ENCODE data around the gene WDR76.

Gene WDR76

DNA sequence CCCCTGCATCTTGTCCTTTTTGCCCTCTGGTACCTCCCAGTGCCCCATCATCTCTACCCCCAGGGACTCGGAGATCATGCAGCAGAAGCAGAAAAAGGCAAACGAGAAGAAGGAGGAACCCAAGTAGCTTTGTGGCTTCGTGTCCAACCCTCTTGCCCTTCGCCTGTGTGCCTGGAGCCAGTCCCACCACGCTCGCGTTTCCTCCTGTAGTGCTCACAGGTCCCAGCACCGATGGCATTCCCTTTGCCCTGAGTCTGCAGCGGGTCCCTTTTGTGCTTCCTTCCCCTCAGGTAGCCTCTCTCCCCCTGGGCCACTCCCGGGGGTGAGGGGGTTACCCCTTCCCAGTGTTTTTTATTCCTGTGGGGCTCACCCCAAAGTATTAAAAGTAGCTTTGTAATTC is 33.2 kb upstream of the WDR76 start:
- H3K4me3 ChIP-seq (ENCODE audit: low read length) = peak overlapping the region; percentile 100
- DNase-seq (ENCODE audit: low read depth) = no peak
- TF ChIP-seq, protein P1, sequence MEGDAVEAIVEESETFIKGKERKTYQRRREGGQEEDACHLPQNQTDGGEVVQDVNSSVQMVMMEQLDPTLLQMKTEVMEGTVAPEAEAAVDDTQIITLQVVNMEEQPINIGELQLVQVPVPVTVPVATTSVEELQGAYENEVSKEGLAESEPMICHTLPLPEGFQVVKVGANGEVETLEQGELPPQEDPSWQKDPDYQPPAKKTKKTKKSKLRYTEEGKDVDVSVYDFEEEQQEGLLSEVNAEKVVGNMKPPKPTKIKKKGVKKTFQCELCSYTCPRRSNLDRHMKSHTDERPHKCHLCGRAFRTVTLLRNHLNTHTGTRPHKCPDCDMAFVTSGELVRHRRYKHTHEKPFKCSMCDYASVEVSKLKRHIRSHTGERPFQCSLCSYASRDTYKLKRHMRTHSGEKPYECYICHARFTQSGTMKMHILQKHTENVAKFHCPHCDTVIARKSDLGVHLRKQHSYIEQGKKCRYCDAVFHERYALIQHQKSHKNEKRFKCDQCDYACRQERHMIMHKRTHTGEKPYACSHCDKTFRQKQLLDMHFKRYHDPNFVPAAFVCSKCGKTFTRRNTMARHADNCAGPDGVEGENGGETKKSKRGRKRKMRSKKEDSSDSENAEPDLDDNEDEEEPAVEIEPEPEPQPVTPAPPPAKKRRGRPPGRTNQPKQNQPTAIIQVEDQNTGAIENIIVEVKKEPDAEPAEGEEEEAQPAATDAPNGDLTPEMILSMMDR (conservative IDR thresholded peaks at IDR 0.05; ENCODE audit: low read length) = no peak

DNA sequence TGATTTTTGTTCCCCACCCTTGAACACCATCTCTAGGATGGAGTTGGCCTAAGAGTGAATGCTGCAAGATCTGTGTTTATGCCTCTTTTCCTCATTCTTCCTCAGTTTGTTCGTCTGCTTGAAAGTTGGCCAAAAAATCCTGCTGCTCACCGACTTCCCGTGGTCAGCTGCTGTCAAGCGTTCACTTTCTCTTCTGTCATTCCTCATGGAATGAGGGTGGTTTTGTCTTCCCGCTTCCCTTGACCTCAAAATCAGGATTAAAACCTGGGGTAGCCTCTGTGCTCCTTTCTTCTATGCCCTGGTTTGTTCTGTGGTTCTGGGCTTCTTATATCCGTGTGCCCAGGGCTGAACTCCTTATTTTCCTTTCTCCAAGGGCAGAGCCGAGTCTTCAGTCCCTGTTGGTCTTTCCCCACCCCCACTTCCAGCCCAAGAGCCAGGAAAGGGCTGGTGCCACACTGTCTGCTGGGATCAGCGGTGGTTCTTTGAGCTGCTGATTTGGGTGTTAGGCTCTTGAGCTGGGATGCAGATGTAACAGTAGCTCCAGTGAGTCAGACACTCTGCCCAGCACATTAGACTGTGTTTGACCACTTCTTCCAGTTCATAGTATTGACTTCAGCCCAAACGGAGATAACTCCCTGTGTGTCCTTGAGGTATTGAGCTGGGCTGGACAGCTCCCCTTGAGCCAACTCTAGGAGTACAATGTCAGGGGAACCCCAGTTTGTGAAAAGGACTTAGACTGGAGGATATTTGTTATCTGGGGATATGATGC is 32.3 kb upstream of the WDR76 start:
- DNase-seq (ENCODE audit: low read depth) = peak; percentile 65
- TF ChIP-seq, protein P1 (conservative IDR thresholded peaks at IDR 0.05; ENCODE audit: low read length) = no peak
- H3K4me3 ChIP-seq (ENCODE audit: low read length) = peak overlapping the region; percentile 100

DNA sequence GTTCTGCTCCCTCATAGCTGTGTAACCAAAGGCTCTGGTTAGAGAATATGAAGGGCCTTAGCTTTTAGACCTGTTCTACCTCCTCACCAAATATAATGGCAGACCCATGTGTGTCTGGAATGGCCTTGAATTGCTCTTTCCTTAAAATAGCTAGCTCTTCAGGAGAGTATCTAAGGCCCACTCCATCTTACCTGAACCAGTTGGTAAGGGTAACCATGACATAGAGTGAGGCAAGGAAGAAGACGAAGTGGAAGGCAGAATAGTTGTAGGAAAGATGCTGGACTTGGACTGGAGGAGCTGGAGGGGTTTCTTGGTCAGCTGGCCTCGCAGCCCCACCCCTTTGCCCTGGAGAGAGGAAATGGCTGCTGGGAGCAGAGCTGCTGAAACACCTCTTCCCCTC is 31.6 kb upstream of the WDR76 start:
- no peak for DNase-seq (ENCODE audit: low read depth)
- TF ChIP-seq, protein P1 (conservative IDR thresholded peaks at IDR 0.05; ENCODE audit: low read length) = no peak
- no peak overlapping the region for H3K4me3 ChIP-seq (ENCODE audit: low read length)

DNA sequence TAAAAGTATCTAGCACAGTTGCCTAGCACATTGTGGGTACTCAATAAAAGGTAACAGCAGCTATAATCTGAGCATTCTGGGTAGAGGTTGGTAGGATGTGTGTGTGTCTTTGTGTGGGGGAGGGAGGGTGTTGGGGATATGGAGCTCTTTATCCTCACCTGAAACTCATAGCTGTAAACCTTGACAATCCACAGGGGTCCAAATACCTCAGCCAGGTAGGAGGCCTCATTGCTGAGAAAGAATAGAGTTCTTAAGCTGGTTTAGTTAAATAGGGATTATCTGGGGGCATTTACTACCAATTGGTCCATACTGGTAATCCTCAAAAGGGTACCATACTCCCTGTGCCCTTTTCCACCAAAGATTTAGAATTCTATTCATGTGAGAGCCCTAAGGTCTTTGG is 30.8 kb upstream of the WDR76 start:
- H3K4me3 ChIP-seq (ENCODE audit: low read length) = no peak overlapping the region
- DNase-seq (ENCODE audit: low read depth) = no peak
- TF ChIP-seq, protein P1 (conservative IDR thresholded peaks at IDR 0.05; ENCODE audit: low read length) = no peak

DNA sequence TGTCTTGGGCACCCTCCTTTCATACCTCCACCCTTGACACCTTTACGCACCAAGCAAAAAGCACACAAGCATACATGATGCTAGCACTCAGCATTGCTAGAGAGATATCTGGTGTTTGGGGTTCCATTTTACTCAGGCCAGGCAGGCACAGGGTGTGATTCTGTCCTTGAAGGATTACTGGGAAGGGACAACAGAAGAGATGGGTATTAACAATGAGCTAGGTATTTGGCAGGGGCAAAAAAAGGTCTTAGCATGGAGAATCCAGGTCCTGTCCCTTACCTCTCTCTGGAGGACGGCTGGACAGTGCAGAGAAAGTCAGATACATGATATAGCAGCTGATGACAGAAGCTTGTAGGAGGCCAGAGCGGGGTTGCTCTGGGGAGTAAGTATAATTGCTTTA is 30.2 kb upstream of the WDR76 start:
- no peak overlapping the region for H3K4me3 ChIP-seq (ENCODE audit: low read length)
- TF ChIP-seq, protein P1 (conservative IDR thresholded peaks at IDR 0.05; ENCODE audit: low read length) = no peak
- no peak for DNase-seq (ENCODE audit: low read depth)

DNA sequence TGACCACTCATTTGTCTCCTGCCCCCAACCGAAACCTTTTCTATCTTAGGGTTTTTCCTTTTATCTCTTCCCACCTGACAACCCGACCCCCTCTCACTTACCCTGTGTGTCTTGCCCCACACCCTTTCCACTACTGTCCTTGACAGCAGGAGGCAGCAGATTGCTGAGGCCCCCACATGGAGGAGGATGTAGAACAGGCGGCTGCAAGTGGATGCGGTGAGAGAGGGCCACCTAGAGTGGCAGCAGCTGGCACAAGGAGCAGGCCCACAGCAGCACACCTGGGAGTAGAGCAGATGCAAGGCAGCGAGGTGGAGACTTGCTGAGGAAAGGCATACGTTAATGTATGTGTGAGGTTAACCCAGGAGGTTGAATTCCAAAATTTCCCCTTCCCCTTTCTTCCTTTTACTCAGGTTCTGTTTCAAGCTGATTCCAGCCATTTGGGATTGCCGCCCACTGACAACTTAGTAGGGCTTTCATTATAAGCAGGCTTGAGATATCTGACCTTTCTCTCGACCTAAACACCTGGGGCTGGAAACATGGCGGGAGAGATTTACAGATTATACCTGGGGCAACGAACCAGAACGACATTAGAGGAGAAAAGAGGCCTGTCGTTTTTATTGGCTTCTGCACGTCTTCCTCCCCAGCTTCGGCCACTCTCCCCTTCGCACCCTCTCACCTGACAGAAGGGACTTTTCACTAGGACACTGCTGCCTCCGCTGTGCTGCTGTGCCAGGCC is 27.4 kb upstream of the WDR76 start:
- DNase-seq (ENCODE audit: low read depth) = no peak
- TF ChIP-seq, protein P1 (conservative IDR thresholded peaks at IDR 0.05; ENCODE audit: low read length) = no peak
- no peak overlapping the region for H3K4me3 ChIP-seq (ENCODE audit: low read length)

DNA sequence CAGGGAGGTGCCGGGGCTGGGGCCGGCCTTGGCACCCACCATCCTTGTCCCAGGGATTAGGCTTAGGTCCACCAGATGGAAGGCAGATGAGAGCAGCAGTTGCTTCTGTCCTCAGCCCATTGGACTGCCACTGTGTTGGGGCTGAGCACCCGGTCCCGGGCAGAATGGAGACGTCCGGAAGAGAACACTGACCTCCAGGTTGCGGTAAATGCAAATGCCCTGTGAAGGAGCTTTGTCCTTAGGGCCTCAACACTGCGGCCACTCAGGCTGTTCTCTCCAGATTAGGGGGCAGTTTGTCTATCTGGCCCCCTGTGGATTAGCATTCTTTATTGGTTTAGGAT is 26.9 kb upstream of the WDR76 start, which contains the start of gene SERINC4:
TSS of gene SERINC4 (minus strand) at position 276 of the 341 bp plus-strand sequence. CDS start at position 42, 234 bp downstream.
- no peak for DNase-seq (ENCODE audit: low read depth)
- TF ChIP-seq, protein P1 (conservative IDR thresholded peaks at IDR 0.05; ENCODE audit: low read length) = no peak
- peak within 1 kb of the TSS; percentile 99 for H3K4me3 ChIP-seq (ENCODE audit: low read length)
